ENCODE data around the gene BAG5.

BAG5 gene

DNA sequence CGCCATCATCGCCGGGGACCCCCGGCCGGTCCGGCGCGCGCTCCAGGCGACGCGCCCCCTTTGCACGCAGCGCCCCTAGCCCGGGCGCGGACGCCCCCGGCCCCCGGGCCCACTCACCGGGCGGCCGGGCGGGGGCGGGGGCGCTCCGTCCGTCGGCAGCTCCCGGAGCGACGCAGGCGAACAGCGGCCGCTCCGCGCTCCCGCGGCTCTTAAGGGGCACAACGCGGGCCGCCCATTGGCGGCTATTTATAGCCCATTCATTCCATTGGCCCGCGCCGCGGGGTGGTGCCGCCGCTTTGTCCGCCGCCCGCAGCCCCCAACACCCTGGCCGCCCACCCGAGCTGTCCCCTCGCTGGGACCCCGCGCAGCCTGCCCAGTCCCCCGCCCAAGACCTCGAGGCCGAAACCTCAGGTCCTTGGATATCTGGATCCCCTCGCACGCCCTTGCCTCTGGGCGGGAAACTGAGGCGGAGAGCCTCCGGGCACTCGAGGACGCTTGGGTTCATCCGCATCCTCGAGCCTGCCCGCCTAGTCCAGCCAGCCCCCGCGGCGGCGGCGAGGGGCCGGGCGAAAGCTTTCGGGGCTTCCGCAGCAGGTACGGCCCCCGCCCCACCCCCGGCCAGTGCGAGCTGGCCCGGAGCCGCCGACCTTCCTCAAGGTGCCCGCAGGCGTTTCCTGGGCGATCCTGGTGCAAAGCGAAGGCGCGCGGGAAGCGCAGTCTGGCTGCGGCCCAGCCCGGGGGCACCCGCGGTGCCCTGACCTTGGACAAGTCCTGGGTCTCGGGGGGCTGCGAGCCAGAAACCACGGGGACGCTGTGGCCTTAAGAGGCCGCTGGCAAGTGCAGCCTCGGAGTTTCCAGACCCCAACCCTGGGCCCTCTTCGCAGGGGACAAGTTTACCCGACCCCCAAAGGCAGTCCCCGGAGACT, 39.5 kb downstream of the BAG5 start, which contains the start of gene CKB:
TSS of gene CKB (minus strand) at position 182 of the 926 bp plus-strand sequence. CDS start 337 bp downstream, outside the sequence.
- H3K27ac Mint-ChIP-seq = no peak within 1 kb of the TSS
- intact Hi-C loops (cut with micrococcal nuclease) = no loop called here
- peak within 1 kb of the TSS; percentile 69 for H3K4me3 Mint-ChIP-seq

DNA sequence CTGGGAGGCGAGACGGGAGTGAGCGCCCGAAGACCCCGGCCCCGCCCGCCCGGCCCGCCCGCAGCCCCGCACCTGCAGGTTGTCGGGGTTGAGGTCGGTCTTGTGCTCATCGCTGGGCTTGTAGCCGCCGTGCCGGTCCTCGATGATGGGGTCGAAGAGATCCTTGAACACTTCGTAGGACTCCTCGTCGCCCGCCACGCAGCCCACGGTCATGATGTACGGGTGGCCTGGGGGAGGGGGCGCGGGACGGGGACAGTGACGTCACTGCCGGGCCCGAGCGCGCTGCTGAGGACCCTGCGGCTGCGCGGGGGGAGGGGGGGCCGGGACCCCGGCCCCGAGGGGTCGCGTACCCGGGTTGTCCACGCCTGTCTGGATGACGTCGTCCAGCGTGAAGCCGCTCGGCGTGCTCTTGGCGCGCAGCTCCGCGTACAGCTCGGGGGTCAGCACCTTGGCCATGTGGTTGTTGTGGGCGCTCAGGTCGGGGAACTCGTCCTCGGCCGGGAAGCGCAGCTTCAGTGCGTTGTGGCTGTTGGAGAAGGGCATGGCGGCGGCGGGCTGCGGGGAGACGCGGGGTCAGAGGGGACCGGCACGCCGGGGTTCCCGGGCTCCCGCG, 40.4 kb downstream of the BAG5 start:
- Mint-ChIP-seq H3K27me3 (peaks cover 25% of the 10 kb centered on the region), H3K4me3 (peak overlapping the region; percentile 69), H3K4me1 (ENCODE audit: low read depth) (peaks cover 59% of the 10 kb centered on the region), H3K36me3 (ENCODE audit: low read depth) (peaks cover 24% of the 10 kb centered on the region), H3K9me3 (no peaks in the 10 kb centered on the region), H3K27ac (no peak overlapping the region)
- intact Hi-C loops (cut with micrococcal nuclease) = loop anchor here (1.0 kb wide), 1 partner anchor 7 kb away; the partner anchor contains the start of gene TRMT61A

More for the DNA sequence above, 39.5 kb downstream of the BAG5 start, which contains the start of gene CKB:
- peaks cover 68% of the 10 kb centered on the region for H3K4me1 Mint-ChIP-seq (ENCODE audit: low read depth)
- no peaks in the 10 kb centered on the region for H3K9me3 Mint-ChIP-seq
- H3K27me3 Mint-ChIP-seq = peaks cover 25% of the 10 kb centered on the region
- peaks cover 24% of the 10 kb centered on the region for H3K36me3 Mint-ChIP-seq (ENCODE audit: low read depth)

DNA sequence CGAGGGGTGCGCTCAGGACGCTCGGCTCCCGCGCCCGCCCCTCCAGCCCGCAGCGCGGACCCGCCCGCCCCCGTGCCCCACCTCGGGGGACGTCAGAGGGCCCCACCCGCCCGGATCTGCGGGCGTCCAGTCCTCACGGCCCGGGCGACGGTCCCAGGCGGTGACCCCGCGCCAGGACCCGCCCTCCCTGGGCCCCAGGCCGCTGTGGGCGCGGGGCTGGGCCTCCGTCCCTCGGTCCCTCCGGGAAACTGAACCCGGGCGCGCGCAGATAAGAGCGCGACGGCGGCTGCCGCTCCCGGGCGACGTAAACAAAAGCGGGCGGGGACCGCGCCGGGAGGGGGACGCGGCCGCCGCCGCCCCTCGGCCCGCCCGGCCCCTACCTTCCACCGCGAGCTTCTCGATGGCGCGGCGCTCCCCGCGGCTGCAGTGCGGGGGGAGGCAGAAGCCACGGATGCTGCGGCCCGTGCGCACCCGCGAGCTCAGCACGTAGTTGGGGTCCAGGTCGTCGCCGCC, 41.0 kb downstream of the BAG5 start:
- H3K9me3 Mint-ChIP-seq = no peaks in the 10 kb centered on the region
- H3K27ac Mint-ChIP-seq = no peak overlapping the region
- peaks cover 24% of the 10 kb centered on the region for H3K36me3 Mint-ChIP-seq (ENCODE audit: low read depth)
- peak overlapping the region; percentile 63 for H3K4me3 Mint-ChIP-seq
- intact Hi-C loops (cut with micrococcal nuclease) = loop anchor here (1.0 kb wide), 1 partner anchor 8 kb away; the partner anchor contains the start of gene TRMT61A
- H3K4me1 Mint-ChIP-seq (ENCODE audit: low read depth) = peaks cover 54% of the 10 kb centered on the region
- peaks cover 25% of the 10 kb centered on the region for H3K27me3 Mint-ChIP-seq

DNA sequence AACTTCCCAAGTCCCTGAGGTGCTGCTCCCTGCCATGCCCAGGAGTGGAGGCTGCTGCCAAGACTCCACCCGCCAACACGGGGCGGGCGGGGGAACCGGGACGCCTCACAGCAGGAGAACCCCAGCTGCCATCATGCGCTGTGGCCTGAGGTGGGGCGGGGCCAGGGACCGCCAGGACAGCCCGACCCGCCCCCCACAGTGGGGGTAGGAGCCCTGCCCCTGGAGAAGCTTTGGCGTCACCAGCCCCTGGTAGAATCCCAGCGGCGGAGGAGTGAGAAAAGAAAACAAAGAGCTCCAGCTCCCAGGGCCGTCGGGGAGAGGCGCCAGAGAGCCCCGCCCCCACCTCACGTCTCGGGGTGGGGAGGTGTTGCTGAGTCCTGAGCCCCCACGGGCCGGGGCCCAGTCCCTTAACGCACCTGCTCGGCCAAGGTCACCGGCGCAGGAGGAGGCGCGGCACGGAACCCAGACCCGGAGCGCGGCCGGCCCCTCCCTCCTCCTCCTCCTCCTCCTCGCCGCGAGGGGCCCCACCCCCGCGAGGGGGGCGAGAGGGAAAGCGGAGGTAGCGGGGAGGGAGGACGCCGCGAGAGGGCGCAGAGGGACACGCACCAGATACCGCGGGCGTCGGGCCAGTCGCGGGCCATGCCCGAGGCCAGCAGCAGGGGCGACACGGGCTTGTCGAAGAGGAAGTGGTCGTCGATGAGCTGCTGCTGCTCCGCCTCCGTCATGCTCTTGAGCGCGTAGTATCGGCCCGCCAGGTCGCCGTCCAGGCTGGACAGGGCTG, 41.6 kb downstream of the BAG5 start:
- H3K27ac Mint-ChIP-seq = no peak overlapping the region
- intact Hi-C loops (cut with micrococcal nuclease) = loop anchor here (1.0 kb wide), 1 partner anchor 8 kb away; the partner anchor contains the start of gene TRMT61A

DNA sequence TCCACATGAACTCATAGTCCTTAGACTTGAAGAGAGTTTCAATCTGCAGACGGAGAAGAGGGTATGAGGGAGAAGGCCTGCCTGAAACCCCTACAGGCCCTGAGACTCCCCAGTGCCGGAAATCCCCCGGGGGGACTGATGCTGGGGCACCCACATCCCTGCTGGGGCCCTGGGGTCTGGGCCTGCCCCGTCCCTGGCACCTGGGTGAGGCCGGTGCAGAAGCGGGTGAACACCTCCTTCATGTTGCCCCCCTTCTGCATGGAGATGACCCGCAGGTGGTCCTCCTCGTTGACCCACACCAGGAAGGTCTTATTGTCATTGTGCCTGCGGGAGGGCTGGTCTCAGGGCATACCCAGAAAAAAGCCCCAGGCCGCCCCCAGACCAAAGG, 42.2 kb downstream of the BAG5 start:
- H3K27me3 Mint-ChIP-seq = peaks cover 25% of the 10 kb centered on the region
- peaks cover 41% of the 10 kb centered on the region for H3K4me1 Mint-ChIP-seq (ENCODE audit: low read depth)
- intact Hi-C loops (cut with micrococcal nuclease) = no loop called here
- H3K36me3 Mint-ChIP-seq (ENCODE audit: low read depth) = peaks cover 24% of the 10 kb centered on the region
- H3K4me3 Mint-ChIP-seq = peak overlapping the region; percentile 63
- no peak overlapping the region for H3K27ac Mint-ChIP-seq
- H3K9me3 Mint-ChIP-seq = no peaks in the 10 kb centered on the region

More for the DNA sequence above, 41.6 kb downstream of the BAG5 start:
- Mint-ChIP-seq H3K27me3 (peaks cover 25% of the 10 kb centered on the region), H3K4me3 (peak overlapping the region; percentile 63), H3K36me3 (ENCODE audit: low read depth) (peaks cover 24% of the 10 kb centered on the region), H3K4me1 (ENCODE audit: low read depth) (peaks cover 47% of the 10 kb centered on the region), H3K9me3 (no peaks in the 10 kb centered on the region)

DNA sequence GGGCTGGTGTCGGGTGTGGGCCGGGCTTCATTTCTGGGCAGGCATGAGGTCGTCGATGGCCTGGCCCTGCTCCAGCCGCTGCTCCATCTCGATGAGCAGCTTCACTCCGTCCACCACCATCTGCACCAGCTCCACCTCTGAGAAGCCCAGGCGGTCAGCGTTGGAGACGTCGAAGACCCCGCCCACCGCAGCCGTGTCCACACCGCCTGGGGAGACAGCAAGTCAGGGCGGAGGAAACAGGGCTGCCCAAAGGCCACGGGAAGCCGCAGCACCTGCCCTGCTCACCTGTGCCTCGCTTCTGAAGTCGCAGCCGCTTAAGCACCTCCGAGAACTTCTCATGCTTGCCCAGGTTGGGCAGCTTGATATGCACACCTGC, 42.6 kb downstream of the BAG5 start:
- intact Hi-C loops (cut with micrococcal nuclease) = no loop called here
- Mint-ChIP-seq H3K4me3 (no peak overlapping the region), H3K27ac (peak overlapping the region; percentile 53), H3K27me3 (peaks cover 23% of the 10 kb centered on the region), H3K9me3 (no peaks in the 10 kb centered on the region), H3K36me3 (ENCODE audit: low read depth) (peaks cover 28% of the 10 kb centered on the region), H3K4me1 (ENCODE audit: low read depth) (peaks cover 37% of the 10 kb centered on the region)

DNA sequence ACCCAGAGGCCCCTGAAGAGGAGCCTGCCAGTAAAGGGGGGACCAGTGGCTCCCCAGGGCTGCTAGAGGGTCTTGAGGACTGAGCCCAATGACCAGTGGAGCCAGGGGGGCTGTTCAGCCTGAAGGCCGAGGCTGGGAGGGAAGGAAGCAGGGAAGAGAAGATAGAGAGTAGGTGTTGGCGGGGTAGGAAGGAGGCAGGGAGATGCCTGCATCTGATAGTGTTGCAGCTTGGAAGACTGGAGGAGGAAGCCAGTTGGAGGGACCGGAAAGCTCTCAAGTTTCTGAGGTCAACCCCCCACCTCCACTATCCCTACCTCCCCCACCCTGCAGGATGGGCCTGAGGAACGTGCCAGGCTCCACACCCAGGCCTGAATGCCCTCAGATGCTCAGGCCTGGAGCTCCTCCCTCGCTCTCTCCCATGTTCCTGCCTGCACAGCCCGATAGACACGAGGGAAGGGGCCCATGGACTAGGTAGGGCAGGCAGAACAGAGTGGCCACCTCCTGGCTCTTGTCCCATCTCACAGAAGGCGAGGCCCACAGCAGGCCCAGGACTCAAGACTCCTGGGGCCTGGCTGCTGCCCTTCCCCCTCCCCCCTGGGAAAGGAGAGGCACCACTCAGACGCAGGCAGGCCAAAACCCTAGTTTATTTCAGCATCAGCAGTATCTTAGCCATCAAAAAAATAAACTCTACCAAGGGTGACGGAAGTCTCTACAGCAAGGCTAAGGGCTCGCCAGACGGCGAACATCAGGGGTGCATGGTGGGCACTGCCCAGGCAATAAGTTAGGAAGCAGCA, 43.2 kb downstream of the BAG5 start:
- no peaks in the 10 kb centered on the region for H3K9me3 Mint-ChIP-seq
- H3K27ac Mint-ChIP-seq = peak overlapping the region; percentile 53
- peaks cover 31% of the 10 kb centered on the region for H3K4me1 Mint-ChIP-seq (ENCODE audit: low read depth)
- no peak overlapping the region for H3K4me3 Mint-ChIP-seq
- intact Hi-C loops (cut with micrococcal nuclease) = no loop called here
- H3K36me3 Mint-ChIP-seq (ENCODE audit: low read depth) = peaks cover 32% of the 10 kb centered on the region
- peaks cover 19% of the 10 kb centered on the region for H3K27me3 Mint-ChIP-seq

DNA sequence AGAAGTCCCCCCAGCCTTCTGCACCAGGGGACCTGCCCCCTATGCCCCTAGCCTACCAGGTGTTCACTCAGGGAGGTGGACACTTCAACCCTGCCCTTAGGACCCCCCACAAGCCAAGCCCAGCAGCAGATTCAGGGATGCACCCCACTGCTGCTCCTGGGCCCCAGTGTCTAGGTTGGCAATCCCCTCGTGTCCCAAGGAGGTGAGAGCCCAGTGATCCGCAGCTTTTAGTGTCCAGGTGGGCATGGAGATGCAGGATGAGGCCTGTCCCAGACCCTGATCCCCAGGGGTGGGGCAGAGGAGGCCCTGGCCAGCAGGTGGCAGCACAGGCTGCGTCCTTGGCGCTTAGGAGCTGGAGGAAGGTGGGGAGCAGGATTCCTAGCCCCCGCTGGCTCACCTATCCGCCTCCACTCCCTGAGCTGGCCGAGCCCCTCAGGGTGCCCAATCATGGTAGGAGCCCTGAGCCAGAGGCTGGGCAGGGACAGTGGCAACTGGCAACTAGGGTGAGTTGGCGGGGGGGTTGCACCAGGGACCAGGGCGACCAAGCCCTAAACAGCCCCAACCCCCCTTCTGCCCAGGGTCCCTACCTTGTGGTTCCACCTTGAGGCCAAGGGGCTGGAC, 43.9 kb downstream of the BAG5 start:
- intact Hi-C loops (cut with micrococcal nuclease) = loop anchor here (1.0 kb wide), 1 partner anchor 28 kb away; no protein-coding TSS in a partner anchor
- peak overlapping the region; percentile 53 for H3K27ac Mint-ChIP-seq
- peaks cover 12% of the 10 kb centered on the region for H3K27me3 Mint-ChIP-seq
- H3K4me1 Mint-ChIP-seq (ENCODE audit: low read depth) = peaks cover 24% of the 10 kb centered on the region
- no peaks in the 10 kb centered on the region for H3K9me3 Mint-ChIP-seq
- H3K36me3 Mint-ChIP-seq (ENCODE audit: low read depth) = peaks cover 29% of the 10 kb centered on the region
- no peak overlapping the region for H3K4me3 Mint-ChIP-seq

DNA sequence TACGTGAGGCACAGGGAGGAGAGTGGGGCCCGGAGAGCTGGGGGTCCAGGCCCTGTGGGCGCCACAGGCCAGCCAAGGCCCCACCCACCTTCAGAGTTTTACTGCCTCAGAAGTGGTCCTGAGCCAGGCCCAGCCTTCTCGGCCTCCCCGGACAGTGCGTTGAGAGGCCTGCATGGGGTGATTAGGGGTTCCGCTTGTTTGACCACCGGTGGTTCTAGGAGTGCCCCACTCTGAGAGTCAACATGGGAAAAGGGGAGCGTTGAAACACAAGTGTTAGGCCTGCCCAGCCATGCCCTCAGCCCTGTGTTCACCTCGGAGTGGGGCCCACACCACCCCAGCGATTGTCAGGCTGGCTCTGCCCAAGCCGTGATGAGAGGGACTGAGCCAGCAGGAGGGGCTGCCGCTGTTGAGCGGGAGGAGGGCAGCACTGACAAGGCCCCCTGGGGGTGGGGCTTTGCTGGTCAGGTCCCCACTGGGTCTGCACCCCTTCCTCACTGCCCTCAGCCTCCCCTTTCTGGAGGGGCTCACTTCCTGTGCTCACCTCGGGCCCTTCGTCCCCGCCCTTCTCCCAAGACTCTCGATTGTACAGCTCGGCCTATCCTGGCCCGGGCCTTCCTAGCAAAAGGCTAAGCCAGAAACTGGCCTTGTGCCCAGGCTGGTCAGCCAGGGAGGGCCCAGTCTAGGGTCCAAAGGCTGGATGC, 44.6 kb downstream of the BAG5 start:
- Mint-ChIP-seq H3K9me3 (no peaks in the 10 kb centered on the region), H3K27ac (no peak overlapping the region), H3K4me1 (ENCODE audit: low read depth) (peaks cover 26% of the 10 kb centered on the region), H3K4me3 (no peak overlapping the region), H3K27me3 (peaks cover 6% of the 10 kb centered on the region), H3K36me3 (ENCODE audit: low read depth) (peaks cover 34% of the 10 kb centered on the region)
- intact Hi-C loops (cut with micrococcal nuclease) = loop anchor here (1.0 kb wide), 1 partner anchor 28 kb away; no protein-coding TSS in a partner anchor

DNA sequence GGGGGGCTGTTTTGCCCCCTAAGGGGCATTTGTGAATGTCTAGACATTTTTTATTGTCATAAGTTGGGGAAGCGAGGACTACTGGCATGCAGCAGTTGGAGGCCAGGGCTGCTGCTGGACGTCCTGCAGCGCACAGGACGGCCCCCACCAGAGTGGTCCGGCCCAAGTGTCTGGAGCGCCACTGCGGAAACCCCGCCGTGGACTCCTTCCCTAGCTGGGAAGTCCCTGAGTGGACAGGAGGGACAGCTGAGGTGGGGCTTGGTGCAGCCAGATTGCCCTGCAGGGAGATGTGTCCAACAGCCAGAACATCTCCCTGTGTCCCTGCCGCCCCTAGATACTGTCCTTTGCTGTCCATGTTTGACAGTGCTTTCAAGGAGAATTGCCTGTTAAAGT, 45.3 kb downstream of the BAG5 start:
- no peak overlapping the region for H3K4me3 Mint-ChIP-seq
- H3K4me1 Mint-ChIP-seq (ENCODE audit: low read depth) = peaks cover 33% of the 10 kb centered on the region
- H3K9me3 Mint-ChIP-seq = no peaks in the 10 kb centered on the region
- H3K36me3 Mint-ChIP-seq (ENCODE audit: low read depth) = peaks cover 41% of the 10 kb centered on the region
- intact Hi-C loops (cut with micrococcal nuclease) = no loop called here
- no peak overlapping the region for H3K27ac Mint-ChIP-seq
- H3K27me3 Mint-ChIP-seq = peaks cover 2% of the 10 kb centered on the region

DNA sequence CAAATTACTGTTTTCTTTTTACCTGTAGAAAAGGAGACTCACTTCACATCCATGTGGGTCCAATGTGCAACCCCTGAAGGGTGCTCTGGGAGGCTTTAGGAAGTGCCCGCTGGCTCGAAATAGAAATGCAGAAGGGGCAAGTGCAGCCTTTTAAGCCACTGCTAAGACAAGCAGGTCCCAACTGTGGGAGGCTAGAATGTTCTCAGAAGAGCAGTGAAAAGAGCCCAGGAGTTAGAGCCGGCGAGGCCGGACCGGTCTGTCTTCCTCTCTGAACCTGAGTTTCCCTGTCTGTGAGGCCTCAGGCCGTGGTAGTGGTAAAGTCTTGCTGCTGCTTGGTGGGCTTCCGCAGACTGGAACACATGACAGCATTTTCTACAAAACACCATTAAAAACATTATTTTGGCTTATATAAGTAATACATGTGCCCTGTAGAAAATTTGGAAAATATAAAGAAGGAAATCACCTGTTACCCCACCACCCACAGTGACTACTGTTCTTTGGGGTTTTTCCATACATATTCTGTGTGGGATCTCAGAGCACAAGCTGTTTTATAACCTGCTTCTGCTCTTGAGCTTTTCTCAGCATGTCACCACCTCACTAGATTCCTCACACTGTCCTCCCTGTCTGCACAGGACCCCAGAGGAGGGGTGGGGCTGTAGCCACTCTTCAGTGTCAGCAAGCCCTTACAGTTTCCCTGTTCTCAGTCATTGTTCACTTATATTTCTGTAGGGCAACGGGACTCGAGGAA, 45.9 kb downstream of the BAG5 start:
- intact Hi-C loops (cut with micrococcal nuclease) = no loop called here
- Mint-ChIP-seq H3K27me3 (peaks cover 2% of the 10 kb centered on the region), H3K36me3 (ENCODE audit: low read depth) (peaks cover 46% of the 10 kb centered on the region), H3K27ac (no peak overlapping the region), H3K4me1 (ENCODE audit: low read depth) (peaks cover 33% of the 10 kb centered on the region), H3K4me3 (no peak overlapping the region), H3K9me3 (no peaks in the 10 kb centered on the region)

All from dendritic cell treated with granulocyte-macrophage colony-stimulating factor and Interleukin-4, amounts not matched to agents 40 ng/mL and 50 ng/mL, for 4 days (primary cell).